ENCODE data around the gene FAM114A1. TPM values are rescaled to one million over a fixed set of nuclear protein-coding genes. Genes with fewer than 3 reads are reported as not detected.

FAM114A1 gene
- total and polyA plus RNA-seq, 2 of the 4 experiments (the other 2 are of a cell fraction), result 135 to 649 TPM

- H4K20me1 ChIP-seq (ENCODE audit: insufficient read depth, low read length), result no peaks in the 10 kb centered on the region
- H2AK5ac ChIP-seq (ENCODE audit: low read depth, low read length), result no peak overlapping the region
- no peak overlapping the region for H2BK20ac ChIP-seq (ENCODE audit: low read depth, low read length)
- no peak overlapping the region for H2BK15ac ChIP-seq (ENCODE audit: low read depth, low read length)
- H2BK120ac ChIP-seq (ENCODE audit: low read depth, low read length), result peak overlapping the region; percentile 61; the same call in 1 of the 2 replicates
- H2BK5ac ChIP-seq (ENCODE audit: low read depth, low read length, poor library complexity, severe bottlenecking), result peak overlapping the region; percentile 5
- H3K23ac ChIP-seq (ENCODE audit: low read depth, low read length), result no peak overlapping the region
- no peak overlapping the region for H3K27ac ChIP-seq (ENCODE audit: insufficient read depth, low read length)
- peak; percentile 73 for DNase-seq
- H4K91ac ChIP-seq (ENCODE audit: insufficient read depth, low read depth, low read length), result no peak overlapping the region
- no peak overlapping the region; the same call in 1 of the 2 replicates for H3K4ac ChIP-seq (ENCODE audit: low read depth, low read length)
- dilution Hi-C loops (cut with HindIII; ENCODE audit: low sequenced_read_pairs, unreplicated experiment), result no loop called here
- H3K56ac ChIP-seq (ENCODE audit: extremely low read depth, insufficient read depth, low read length), result no peak overlapping the region
- ATAC-seq (ENCODE audit: low read depth), result no peak
- TF ChIP-seq POLR2A (IDR thresholded peaks at IDR 0.05; ENCODE audit: low read depth, low read length), result no peak
- no peak for TF ChIP-seq CTCF (conservative IDR thresholded peaks at IDR 0.05; ENCODE audit: low read depth, low read length)
- no peak for TF ChIP-seq FOS (IDR thresholded peaks at IDR 0.05; ENCODE audit: low read depth, low read length)
- no peak for TF ChIP-seq MAFK (IDR thresholded peaks at IDR 0.05; ENCODE audit: low read depth, low read length)
- TF ChIP-seq MAZ (IDR thresholded peaks at IDR 0.05; ENCODE audit: borderline replicate concordance, low read depth, low read length), result no peak
- no peak for TF ChIP-seq MXI1 (IDR thresholded peaks at IDR 0.05; ENCODE audit: borderline replicate concordance, low read depth, low read length)
- TF ChIP-seq RFX5 (IDR thresholded peaks at IDR 0.05; ENCODE audit: low read depth, low read length), result no peak
- no peak for TF ChIP-seq CHD1 (IDR thresholded peaks at IDR 0.05; ENCODE audit: low read depth, low read length)
- TF ChIP-seq NFE2L2 (IDR thresholded peaks at IDR 0.05; ENCODE audit: low read depth, low read length), result no peak
- no peak for TF ChIP-seq BHLHE40 (IDR thresholded peaks at IDR 0.05; ENCODE audit: low read depth, low read length)
- TF ChIP-seq SMC3 (IDR thresholded peaks at IDR 0.05; ENCODE audit: low read depth, low read length), result no peak
- TF ChIP-seq RCOR1 (IDR thresholded peaks at IDR 0.05; ENCODE audit: insufficient replicate concordance, low read length), result no peak
- TF ChIP-seq ELK1 (IDR thresholded peaks at IDR 0.05; ENCODE audit: borderline replicate concordance, low read depth, low read length), result no peak
- TF ChIP-seq RAD21 (IDR thresholded peaks at IDR 0.05; ENCODE audit: low read length), result no peak
- TF ChIP-seq USF2 (IDR thresholded peaks at IDR 0.05; ENCODE audit: low read depth, low read length), result no peak
- no peak for TF ChIP-seq CEBPB (IDR thresholded peaks at IDR 0.05; ENCODE audit: low read depth, low read length)
- H3K18ac ChIP-seq (ENCODE audit: low read depth, low read length), result peak overlapping the region; percentile 73; the same call in 1 of the 2 replicates
- H4K8ac ChIP-seq (ENCODE audit: low read depth in 2 of 2, low read length in 2 of 2), result no peak overlapping the region
- WGBS, 2 experiments (ENCODE audit: extremely low coverage in 2 of 2, insufficient read length in 1 of 2), result 47% methylated on average over 2 of the region's 3 CpGs; no CpG with 5 or more reads in 1 of the 2 experiments
- in situ Hi-C loops (cut with MboI; ENCODE audit: low sequenced_read_pairs), result no loop called here
- ChIA-PET POLR2A (ENCODE audit: unreplicated experiment) (no interaction called here), CTCF (no interaction called here)
- peaks cover 7% of the 10 kb centered on the region; the same call in 1 of the 2 replicates for H3K9me3 ChIP-seq (ENCODE audit: control insufficient read depth, insufficient read depth, low read length)
- no peak overlapping the region; the same call in 1 of the 2 replicates for H3K4me2 ChIP-seq (ENCODE audit: low read depth, low read length)
- H3K4me1 ChIP-seq (ENCODE audit: control insufficient read depth, insufficient read depth, low read length), result peaks cover 17% of the 10 kb centered on the region
- H4K5ac ChIP-seq (ENCODE audit: low read depth, low read length), result no peak overlapping the region
- no peak overlapping the region for H3K9ac ChIP-seq (ENCODE audit: low read depth, low read length)
- H3K14ac ChIP-seq (replicated peaks; ENCODE audit: low read depth, low read length), result peak overlapping the region; percentile 1; the same call in 1 of the 2 replicates
- no TSS peak for BruUV-seq (replicated peaks)
- H3K4me3 ChIP-seq (ENCODE audit: insufficient read depth, low read depth, low read length), result no peak overlapping the region
- intact Hi-C loops (cut with micrococcal nuclease), result no loop called here
- no peak overlapping the region for H2AK9ac ChIP-seq (replicated peaks; ENCODE audit: low read depth, low read length, poor library complexity)
- H2AFZ ChIP-seq (replicated peaks; ENCODE audit: low read length, poor library complexity), result no peak overlapping the region
- H3K36me3 ChIP-seq (ENCODE audit: control insufficient read depth, insufficient read depth, low read length), result no peaks in the 10 kb centered on the region
- H3K9me1 ChIP-seq (ENCODE audit: insufficient read depth, low read length), result no peaks in the 10 kb centered on the region; the same call in 1 of the 2 replicates
- H3K27me3 ChIP-seq (ENCODE audit: control insufficient read depth, insufficient read depth, low read length), result no peaks in the 10 kb centered on the region
- H3K79me1 ChIP-seq (ENCODE audit: low read depth in 1 of 2, low read length in 2 of 2), result no peaks in the 10 kb centered on the region
These were observed 48.0 kb upstream of the FAM114A1 start for GRCh38 chr4:38819569-38819968.
